ENCODE measurements around the gene GATAD2B.
"Not testable (repeated sequence)": the region's sequence is repeated elsewhere in the genome, so short reads cannot be mapped to it uniquely, and the experiment has no call there.

GATAD2B gene

DNA sequence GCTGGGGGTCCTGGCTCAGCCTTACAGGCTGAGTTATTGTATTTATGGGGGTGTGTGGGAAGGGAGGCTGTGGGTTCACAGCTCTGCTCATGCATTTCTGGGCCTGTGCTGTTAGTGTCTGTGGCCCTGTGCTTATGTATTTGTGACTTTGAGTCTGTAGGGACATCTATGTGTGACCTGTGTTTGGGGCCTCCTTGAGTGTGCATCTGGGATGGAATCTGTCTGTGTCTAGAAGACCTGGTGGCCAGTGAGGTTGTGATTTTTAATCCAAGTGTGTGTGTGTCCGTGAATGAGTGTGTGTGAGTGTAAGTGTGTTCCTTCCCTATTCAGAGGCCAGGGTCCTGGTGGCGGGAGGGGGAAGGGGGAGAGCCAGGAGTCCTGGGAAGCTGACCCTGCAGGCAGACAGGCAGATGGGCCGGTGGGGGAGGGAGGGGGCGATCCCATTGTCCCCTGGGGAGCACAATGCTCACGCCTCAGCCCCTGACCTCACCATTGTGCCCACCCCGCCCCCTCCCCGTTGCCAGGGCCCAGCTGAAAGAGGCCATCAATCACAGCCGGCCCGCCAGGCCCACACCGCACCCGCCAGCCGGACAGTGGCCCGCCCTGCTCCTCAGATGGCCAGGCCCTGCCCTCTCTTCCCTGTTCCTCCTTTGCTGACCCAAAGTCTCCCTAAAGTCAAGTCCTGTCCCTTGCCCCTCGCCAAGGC, 128.0 kb downstream of the GATAD2B start:
- no peak for DNase-seq

DNA sequence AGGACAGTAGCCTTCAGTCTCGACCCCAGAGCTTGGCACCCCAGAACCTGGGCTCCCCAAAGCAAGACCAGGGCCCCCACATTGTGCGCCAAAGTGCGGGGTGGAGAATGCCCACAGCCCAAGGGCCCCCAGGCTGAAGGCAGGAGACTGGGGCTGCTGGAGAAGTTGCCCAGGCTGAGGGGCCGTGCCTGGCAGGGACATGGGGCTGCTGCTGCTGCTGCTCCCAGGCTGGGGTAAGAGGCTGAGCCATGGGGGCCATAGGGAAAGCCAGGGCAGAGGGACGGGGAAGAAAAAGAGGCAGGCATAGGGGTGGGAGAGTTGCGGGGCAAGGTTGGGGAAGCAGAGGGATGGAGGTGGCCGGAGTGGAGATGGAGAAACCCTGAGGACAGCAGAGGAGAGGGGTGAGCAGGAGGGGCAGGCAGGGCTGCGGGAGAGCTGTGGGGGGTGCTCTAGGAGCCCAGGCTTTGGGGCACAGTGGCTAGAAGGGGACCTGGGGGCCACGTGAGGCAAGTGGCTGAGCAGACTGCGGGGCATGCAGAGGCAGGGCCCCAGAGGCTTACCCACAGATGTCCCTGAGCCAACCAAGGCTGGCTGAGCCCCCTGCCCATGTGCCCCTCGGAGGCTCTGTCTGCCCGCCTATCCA, 128.7 kb downstream of the GATAD2B start:
- no peak for DNase-seq

DNA sequence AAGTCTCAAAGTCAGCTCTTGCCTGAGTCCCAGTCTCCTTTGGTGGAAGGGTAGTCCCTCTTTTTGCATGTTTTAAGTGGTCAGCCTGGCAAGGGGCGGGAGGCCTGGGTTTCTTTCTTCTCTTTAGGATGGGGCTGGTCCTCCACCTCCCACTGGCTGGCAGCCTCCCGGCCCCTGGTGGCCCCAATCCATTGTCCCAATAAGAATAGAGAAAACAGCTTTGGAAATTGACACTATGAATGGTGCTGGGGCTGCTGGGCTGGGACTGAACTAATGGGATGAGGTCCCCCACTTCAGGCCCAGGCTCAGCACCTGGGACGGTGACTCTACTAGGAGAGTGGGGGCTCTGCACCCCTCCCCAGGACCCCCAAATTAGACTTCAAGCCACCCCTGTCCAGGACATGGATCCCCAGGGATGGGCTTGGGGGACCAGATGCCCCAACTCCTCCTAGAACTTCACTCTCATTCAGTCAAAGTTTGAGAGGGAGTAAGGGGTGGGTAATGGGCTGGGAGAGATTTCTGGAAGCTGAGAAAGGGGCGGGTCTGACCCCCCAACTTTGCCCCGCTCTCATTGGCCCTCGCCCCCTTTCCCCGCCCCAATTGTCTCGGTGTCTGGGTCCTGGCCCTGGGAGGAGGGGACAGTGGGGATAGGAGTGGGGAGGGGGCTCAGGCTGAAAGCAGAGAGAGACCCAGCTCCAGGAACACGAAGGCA, 129.4 kb downstream of the GATAD2B start:
- no peak for DNase-seq

DNA sequence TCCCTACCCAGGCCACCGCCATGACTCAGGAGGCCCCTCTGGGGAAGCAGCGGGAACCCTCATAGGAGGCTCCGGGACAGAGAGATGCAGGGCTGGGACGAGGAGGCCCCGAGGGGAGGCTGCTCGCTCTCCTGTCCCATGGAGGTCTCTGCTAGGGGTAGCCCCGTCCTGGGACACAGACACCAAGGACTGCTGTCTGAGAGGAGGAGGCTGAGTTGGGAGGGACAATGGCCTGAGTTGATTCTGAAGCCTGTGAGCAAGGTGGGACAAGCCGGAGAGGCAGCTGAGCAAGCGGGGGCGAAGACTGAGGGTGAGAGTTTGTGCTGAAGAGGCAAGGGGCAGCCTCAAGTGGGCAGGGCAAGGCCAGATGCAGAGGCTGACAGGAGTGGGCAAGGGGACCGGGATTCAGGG, 130.1 kb downstream of the GATAD2B start:
- no peak for DNase-seq

DNA sequence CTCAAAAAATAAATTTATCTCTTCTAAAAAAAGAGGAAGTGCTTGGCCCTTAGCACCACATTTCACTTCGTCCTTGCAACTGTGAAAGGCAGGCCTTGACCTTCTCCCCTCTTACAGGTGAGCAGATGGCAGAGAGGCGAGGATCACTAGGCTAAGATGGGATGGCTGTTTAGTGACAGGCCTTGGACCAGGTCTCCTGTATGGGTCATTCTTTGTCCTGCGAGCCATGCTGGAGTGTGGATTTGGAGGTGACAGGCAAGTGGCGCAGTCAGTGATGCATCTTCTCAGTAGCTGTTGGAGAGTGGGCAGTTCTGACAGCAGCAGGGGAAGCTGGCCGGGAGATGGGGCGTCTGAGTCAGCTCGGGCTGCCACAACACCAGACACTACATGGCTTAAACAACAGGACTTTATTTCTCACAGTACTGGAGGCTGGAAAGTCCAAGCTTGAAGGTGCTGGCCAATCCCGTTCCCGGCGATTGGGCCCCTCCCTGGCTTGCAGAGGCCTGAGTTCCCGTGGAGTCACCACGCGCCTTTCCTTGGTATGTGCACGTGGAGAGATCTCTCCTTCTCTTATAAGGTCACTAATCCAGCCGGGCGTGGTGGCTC, 131.0 kb downstream of the GATAD2B start:
- no peak for DNase-seq

DNA sequence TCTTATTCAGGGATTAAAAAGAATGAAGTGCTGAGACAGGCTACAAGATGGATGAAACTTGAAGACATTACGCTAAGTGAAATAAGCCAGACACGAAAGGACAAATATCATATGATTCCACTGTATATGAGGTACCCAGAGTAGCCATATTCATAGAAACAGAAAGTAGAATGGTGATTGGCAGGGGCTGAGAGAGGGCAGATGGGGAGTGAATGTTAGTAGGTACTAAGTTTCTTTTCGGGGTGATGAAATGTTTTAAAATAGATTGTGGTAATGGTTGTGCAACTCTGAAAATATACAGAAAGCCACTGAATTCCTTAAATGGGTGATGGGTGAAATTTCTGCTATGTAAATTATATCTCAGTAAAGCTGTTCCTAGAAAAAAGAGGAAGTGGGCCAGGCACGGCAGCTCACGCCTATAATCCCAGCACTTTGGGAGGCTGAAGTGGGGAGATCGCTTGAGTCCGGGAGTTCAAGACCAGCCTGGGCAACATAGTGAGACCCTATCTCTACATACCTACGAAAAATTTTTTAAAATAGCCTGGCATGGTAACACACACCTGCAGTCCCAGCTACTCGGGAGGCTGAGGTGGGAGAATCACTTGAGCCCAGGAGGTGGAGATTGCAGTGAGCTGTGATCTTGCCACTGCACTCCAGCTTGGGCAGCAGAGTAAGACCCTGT, 131.7 kb downstream of the GATAD2B start:
- no peak for DNase-seq

DNA sequence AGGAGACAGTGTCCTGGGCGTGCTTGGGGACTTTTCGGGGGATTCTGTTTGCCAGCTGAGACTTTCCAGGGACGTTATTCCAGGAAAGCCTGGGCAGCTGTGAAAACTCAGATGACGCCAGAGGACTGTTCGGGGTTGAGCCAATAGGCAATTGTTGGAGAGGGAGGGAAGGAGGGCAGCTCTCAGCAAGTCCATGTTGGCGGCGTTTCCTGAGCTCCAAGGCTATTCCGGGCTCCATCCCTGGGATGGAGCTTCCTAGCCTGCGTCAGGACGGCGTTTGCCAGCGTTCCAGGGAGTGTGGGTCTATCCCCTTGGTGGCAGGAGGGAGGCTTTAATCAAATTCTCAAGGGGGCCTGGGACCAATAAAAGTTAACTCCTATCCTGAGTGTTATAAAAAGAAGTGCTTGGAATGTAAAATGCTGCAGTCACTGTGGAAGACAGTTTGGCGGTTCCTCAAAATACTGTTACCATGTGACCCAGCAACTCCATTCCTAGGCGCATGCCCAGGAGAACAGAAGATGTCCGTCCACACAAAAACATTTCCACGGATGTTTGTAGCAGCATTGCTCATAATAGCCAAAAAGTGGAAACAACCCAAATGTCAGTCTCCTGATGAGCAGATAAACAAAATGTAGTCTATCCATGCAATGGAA, 132.3 kb downstream of the GATAD2B start:
- DNase-seq: no peak

DNA sequence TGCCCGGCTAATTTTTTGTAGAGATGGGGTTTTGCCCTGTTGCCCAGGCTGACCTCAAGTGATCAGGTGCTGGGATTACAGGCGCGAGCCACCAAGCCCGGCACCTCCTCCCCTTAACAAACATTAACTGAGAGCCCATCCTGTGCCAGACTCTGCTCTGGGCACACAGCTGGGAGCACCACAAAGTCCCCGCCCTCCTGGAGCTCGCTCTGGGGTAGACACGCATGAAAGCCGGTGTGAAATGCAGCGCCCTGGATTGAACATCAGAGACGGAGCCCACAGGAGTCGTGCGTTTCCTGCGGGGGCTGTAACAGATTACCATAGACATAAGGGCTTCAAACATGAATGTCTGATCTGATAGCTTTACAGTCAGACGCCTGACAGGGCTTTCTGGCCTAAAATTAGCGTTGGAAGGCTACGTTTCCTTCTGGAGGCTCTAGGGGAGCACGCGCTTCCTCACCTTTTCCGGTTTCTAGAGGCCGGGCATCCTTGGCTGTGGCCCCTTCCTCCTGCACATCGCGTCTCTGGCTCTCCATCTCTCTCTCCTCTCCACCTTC, 133.2 kb downstream of the GATAD2B start:
- DNase-seq: no peak

DNA sequence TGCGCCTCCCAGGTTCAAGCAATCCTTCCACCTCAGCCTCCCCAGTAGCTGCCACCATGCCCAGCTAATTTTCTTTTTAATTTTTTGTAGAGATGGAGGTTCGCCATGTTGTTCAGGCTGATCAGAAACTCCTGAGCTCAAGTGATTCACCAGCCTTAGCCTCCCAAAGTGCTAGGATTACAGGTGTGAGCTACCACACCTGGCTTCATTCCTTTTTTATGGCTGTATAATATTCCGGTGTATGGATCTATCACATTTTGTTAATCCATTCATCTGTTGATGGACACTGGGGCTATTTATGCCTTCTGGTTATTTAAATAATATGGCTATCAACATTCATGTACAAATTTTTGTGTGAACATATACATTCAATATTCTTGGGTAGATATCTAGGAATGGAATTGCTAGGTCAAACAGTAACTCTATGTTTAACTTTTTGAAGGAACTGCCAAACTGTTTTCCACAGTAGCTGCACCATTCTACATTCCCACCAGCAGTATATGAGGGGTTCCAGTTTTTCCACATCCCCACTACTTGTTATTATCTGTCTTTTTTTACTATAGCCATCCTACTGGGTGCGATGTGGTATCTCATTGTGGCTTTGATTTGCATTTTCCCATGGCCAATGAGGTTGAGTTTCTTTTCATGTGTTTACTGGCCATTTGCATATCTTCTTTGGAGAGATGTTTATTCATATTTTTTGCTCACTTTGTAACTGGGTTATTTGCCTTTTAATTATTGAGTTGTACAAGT, 136.6 kb downstream of the GATAD2B start:
- DNase-seq: no peak

DNA sequence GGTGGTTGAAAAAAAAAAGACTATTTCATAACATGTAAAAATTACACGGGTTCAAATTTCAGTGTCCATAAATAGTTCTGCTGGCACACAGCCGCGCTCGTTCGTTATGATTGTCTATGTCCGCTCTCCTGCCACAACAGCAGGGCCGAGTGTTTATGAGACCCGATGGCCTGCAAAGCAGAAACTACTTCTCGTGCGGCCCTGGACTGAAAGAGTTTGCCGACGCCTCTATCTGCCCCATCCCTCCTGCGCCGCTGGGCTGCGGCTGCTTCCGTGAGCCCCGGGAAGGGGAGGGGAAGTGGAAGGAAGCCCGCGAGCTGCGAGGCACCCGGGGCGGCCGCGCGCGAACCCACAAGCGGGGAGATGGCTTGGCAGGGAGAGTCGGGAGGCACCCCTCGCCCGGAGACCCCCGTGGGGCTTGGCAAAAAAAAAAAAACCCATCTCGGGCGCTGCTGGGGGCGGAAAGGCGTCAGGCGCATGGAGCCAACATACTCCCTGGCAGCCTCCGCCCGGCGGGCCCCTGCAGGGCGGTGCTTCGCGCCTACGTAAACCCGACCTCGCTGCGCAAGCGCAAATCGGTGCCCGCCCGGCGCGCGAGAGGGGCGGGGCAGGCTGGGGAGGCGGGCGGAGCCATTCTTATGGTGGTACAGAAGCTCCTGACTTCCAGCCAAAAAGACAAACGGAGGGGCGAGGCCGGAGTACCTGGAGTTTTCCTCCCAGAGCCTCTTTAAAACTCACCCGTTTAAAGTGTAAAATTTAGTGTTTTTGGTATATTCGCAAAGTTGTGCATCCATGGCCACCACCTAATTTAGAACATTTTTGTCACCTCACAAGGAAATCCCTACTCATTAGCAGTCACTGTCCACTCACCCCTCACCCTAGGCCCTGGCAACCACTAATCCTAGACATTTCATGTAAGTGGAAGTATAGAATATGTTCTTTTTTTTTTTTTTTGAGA, 139.3 kb downstream of the GATAD2B start:
- peak; percentile 91 for DNase-seq

DNA sequence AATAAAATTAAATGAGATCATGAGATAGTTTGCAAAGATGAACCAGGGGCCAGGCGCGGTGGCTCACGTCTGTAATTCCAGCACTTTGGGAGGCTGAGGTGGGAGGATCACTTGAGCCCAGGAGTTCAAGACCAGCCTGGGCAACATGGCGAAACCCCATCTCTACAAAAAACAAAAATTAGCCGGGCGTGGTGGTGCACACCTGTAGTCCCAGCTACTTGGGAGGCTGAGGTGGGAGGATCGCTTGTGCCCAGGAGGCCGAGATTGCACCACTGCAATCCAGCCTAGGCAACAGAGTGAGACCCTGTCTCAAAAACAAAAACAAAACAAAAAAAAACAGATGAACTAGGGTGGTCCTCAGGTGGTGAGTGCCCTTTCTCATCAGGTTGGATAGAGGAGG, 140.1 kb downstream of the GATAD2B start:
- not testable (repeated sequence) for DNase-seq

DNA sequence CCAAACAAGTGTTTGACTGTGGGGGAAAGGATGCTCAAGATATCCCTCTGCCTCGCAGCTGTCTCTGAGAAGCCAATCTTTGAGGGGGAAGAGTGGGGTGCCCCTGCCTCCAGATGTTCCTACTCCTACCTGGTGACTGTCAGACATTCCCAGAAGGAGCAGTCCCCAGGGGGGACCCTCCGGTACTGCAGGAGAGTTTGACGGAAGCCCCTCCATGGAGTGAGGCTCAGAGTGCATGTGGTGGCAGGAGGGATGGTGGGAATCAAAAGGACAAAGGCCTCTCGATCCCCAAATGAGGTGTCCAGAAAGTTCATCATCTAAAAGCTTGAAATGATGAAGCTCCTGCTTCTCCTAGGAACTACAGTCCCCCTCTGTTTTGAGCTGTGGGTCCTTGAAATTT, 142.2 kb downstream of the GATAD2B start:
- no peak for DNase-seq

DNA sequence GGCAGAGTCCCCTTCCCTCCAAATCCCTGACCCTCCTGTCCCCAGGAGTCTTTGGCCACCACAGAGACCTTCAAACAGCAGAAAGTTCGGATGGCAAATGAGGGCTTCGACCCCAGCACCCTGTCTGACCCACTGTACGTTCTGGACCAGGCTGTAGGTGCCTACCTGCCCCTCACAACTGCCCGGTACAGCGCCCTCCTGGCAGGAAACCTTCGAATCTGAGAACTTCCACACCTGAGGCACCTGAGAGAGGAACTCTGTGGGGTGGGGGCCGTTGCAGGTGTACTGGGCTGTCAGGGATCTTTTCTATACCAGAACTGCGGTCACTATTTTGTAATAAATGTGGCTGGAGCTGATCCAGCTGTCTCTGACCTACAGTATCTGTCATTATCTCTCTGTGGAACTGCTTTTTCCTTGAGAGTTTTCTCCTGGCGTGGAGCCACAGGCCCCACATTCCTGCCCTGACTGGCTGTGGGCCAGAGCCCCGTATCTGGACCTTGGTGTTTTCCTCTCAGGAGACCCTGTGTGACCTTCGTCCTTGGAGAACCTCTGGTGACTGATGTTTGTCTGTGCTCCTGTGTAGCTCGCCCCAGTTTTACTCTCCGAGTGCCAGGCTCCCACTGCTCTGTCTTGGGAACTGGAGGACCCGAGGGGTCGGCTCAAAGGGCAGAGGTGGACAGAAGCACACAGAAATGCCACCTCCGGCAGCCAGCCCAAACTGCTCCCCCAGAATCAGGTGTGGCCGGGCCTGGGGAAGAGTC, 142.8 kb downstream of the GATAD2B start:
- DNase-seq: no peak

DNA sequence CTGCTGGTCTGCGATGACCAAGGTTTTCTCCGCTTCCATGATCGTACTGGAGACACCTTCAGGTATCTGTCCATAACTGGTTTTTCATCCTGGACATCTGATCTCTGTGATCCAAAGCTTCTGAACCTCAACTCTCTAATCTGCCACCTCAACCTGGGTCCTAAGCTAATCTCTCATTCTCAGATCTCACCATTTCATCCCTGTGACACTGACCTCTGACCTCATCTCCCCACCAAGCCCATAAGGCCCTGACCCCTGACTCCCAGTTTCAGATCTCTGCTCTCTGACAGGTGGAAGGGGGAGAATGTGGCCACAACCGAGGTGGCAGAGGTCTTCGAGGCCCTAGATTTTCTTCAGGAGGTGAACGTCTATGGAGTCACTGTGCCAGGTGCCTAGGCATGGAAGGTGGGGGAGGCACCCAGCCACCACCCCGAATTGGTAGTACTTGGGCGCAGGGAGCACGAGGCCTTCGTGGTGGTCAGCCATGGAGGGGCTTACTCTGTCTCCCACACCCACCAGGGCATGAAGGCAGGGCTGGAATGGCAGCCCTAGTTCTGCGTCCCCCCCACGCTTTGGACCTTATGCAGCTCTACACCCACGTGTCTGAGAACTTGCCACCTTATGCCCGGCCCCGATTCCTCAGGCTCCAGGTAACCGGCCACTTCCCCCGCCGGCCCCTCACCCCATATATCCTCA, 143.8 kb downstream of the GATAD2B start:
- no peak for DNase-seq

DNA sequence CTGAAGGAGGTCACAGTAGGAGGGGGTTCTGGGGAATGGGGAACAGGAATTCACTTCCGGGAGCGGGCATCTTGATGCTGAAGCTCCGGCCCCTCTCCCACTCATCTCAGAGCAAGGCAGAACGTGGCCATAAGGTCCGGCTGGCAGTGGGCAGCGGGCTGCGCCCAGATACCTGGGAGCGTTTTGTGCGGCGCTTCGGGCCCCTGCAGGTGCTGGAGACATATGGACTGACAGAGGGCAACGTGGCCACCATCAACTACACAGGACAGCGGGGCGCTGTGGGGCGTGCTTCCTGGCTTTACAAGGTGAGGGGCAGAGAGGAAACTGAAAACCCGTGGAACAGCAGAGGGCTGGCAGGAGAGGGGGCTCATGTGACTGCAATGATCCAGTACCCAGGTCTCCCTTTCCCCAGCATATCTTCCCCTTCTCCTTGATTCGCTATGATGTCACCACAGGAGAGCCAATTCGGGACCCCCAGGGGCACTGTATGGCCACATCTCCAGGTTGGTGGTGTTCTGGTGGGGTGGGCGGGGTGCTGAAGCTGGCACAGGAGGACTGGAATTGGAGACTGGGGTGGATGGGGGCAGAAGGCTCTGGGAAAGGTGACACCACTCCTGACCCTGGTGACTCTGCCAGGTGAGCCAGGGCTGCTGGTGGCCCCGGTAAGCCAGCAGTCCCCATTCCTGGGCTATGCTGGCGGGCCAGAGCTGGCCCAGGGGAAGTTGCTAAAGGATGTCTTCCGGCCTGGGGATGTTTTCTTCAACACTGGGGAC, 144.5 kb downstream of the GATAD2B start:
- no peak for DNase-seq

DNA sequence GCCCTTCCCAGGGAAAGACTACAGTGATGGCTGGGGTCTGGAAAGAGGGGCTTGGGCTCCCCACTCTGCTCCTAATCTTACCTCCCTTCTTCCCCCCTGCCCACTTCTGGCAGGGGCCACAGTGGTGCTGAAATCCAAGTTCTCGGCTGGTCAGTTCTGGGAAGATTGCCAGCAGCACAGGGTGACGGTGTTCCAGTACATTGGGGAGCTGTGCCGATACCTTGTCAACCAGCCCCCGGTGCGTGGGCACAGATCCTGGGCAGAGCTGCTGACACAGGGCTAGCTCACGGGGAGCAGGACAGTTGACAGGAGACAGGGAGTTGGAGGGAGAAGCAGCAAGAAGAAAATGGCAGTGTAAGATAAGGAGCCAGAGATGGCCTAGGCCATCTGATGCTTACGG, 145.1 kb downstream of the GATAD2B start:
- DNase-seq: no peak

DNA sequence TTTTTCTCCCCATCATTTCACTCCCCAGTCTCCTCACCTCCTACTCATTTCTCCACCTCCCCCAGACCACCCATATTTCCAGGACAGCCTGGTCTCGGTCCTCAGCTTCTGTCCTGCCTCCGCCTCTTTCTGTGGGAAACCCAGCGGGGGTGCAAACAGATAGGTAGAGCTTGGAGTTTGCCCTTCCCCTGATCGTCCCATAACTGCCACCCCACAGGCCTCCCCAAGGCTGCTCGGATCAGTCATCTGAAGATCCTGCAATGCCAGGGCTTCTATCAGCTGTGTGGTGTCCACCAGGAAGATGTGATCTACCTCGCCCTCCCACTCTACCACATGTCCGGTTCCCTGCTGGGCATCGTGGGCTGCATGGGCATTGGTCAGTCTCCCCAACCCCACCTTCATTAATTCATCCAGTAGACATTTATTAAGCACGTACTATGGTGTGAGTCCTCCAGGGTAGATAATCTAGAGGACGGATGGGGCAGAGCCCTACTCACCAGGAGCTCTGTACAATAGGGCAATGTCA, 145.9 kb downstream of the GATAD2B start:
- no peak for DNase-seq

DNA sequence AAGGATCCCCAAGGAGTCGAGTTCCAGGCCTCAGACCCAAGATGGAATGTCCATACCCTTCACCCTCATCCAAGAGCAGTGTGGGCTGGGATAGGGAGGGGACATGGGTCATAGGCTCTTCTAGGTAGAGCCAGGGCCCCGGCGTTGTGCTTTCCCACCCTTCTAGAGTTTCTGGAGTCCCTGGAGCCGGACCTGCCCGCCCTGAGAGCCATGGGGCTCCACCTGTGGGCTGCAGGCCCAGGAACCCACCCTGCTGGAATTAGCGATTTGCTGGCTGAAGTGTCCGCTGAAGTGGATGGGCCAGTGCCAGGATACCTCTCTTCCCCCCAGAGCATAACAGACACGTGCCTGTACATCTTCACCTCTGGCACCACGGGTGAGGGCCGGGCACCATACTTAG, 146.4 kb downstream of the GATAD2B start:
- DNase-seq: no peak
